Right lobe of liver (tissue), 6 donors: ENCODE results near the gene LAMA1. TPM values are rescaled to one million over a fixed set of nuclear protein-coding genes. Genes with fewer than 3 reads are reported as not detected.

Experiments
- ATAC-seq, 4 donors: fragments of 200-7000 bp; cut with Tn5 transposase; one replicate each; pipeline ENCODE4 v1.9.1; 2020; ENCODE audit warnings: mild to moderate bottlenecking in 4 of 4, moderate library complexity in 4 of 4
- DNase-seq, 3 donors: peaks; one replicate each; pipeline ENCODE4 v3.0.0-alpha.2; 2020
- H3K27ac ChIP-seq, 3 donors: fragments of 200-600 bp; one replicate each; pipeline ENCODE4 v1.8.0; 2022
- H3K27me3 ChIP-seq, 2 donors: fragments of 200-600 bp; one replicate each; pipeline ENCODE4 v1.8.0; 2022
- H3K36me3 ChIP-seq, 4 donors: fragments of 200-600 bp; sonication (generic) in 1 of 4; one replicate each; pipeline versions ENCODE4 v1.5.1 to v1.8.0; 2017 to 2022; ENCODE audit warnings: control low read depth in 1 of 4
- H3K4me1 ChIP-seq, 4 donors: fragments of 200-600 bp; sonication (generic) in 1 of 4; one replicate each; pipeline versions ENCODE4 v1.5.1 to v1.8.0; 2017 to 2022; ENCODE audit warnings: control low read depth in 1 of 4
- H3K4me3 ChIP-seq, 3 donors: fragments of 200-600 bp; one replicate each; pipeline ENCODE4 v1.8.0; 2022
- H3K9me3 ChIP-seq, 4 donors: fragments of 200-600 bp; sonication (generic) in 1 of 4; one replicate each; pipeline versions ENCODE4 v1.5.1 to v1.8.0; 2017 to 2022; ENCODE audit warnings: control low read depth in 1 of 4
- CTCF ChIP-seq, 4 donors: fragments of 200-600 bp in 3 of 4; fragments of 450-650 bp in 1 of 4; IDR thresholded peaks; one replicate each; pipeline versions ENCODE4 v1.5.1 to v1.8.0; 2016 to 2022; ENCODE audit warnings: antibody characterized with exemption in 4 of 4, mild to moderate bottlenecking in 2 of 4
- POLR2A ChIP-seq: fragments of 450-650 bp; IDR thresholded peaks from one replicate; pipeline ENCODE4 v1.6.1; 2017; ENCODE audit warnings: antibody characterized with exemption, mild to moderate bottlenecking
- WGBS: methylation state at CpG from one replicate; pipeline ENCODE4 v1.1.6; 2018; ENCODE audit warnings: low coverage, low lambda C conversion rate; ENCODE audit not compliant: insufficient coverage; ENCODE audit errors: missing lambda C conversion rate; 5-methylcytosine and 5-hydroxymethylcytosine counted together
- intact Hi-C, 2 donors: fragments of 100-400 bp; cut with DNase I; formaldehyde crosslinking; loops; one replicate each; pipeline versions ENCODE4 v1.11.2 to v1.14.1; 2022
- total RNA-seq, 6 experiments: library from RNA; depleted of rRNA in 2 of 6; stranded (reverse); fragments of >200 nt in 2 of 6; fragmentation: NEBNext Ultra II Directional in 3 of 6; extraction: Animal tissue kit (Norgen Biotek cat#: 25700) in 3 of 6; gene quantifications; one replicate each; pipeline versions ENCODE4 v1.1.0 to v1.2.4, GENCODE V29; 2016 to 2023
- donor health status: DM: no; HTN: yes; CAD: no.
- donor health status: DM: no; HTN: no; CAD: no.
- donor health status: DM: no; HTN: no; CAD: no.
- donor health status: DM: no; HTN: yes; CAD: no.
- donor health status: DM: no; HTN: yes; CAD: no.

Gene LAMA1
- total RNA-seq, 6 experiments from 2014 or later, result 0.06 to 0.56 (median 0.29) TPM

GRCh38 chr18:7116001-7116730, 1.4 kb downstream of the LAMA1 start:
- Histone ChIP-seq H3K27ac (no peak overlapping the region), H3K4me1 (peaks cover 0 to 14% (median 0%) of the 10 kb centered on the region in 4 donors), H3K4me3 (peak overlapping the region in 2 of 3 donors; percentile 18 to 40), H3K9me3 (no peaks in the 10 kb centered on the region), H3K27me3 (peaks cover 0 to 15% of the 10 kb centered on the region in 2 donors), H3K36me3 (no peaks in the 10 kb centered on the region)
- TF ChIP-seq CTCF (IDR thresholded peaks at IDR 0.05), result no peak
- no peak for TF ChIP-seq POLR2A
- WGBS, result 5% methylated on average over 20 of the region's 24 CpGs
- intact Hi-C loops, result no loop called here
- DNase-seq (no peak), ATAC-seq (no peak)

GRCh38 chr18:7112936-7113335, 4.7 kb downstream of the LAMA1 start:
- 55% methylated on average over 3 of the region's 3 CpGs for WGBS
- no peaks in the 10 kb centered on the region for H3K9me3 ChIP-seq
- H3K36me3 ChIP-seq, result no peaks in the 10 kb centered on the region
- DNase-seq (no peak), ATAC-seq (no peak)
- intact Hi-C loops, result no loop called here
- TF ChIP-seq CTCF (IDR thresholded peaks at IDR 0.05) (no peak), POLR2A (no peak)
- H3K27me3 ChIP-seq, result peaks cover 0 to 15% of the 10 kb centered on the region in 2 donors
- peaks cover 0 to 14% (median 0%) of the 10 kb centered on the region in 4 donors for H3K4me1 ChIP-seq
- H3K4me3 ChIP-seq, result no peak overlapping the region
- H3K27ac ChIP-seq, result no peak overlapping the region

- no peak for ATAC-seq
- no peaks in the 10 kb centered on the region for H3K9me3 ChIP-seq
- intact Hi-C loops, result no loop called here
- WGBS, result 40% methylated on average over 2 of the region's 2 CpGs
- H3K27ac ChIP-seq, result no peak overlapping the region
- no peaks in the 10 kb centered on the region for H3K36me3 ChIP-seq
- no peak for TF ChIP-seq POLR2A
- H3K4me3 ChIP-seq, result no peak overlapping the region
- no peak for DNase-seq
- H3K27me3 ChIP-seq, result peaks cover 0 to 8% of the 10 kb centered on the region in 2 donors
- H3K4me1 ChIP-seq, result no peaks in the 10 kb centered on the region
Observed at GRCh38 chr18:7111134-7111533, 6.5 kb downstream of the LAMA1 start.

- no peaks in the 10 kb centered on the region for H3K36me3 ChIP-seq
- no peak for ATAC-seq
- H3K4me3 ChIP-seq, result no peak overlapping the region
- no peaks in the 10 kb centered on the region for H3K27me3 ChIP-seq
- no peaks in the 10 kb centered on the region for H3K4me1 ChIP-seq
- no peak overlapping the region for H3K27ac ChIP-seq
- no peak for DNase-seq
- intact Hi-C loops, result no loop called here
- 37% methylated on average over 3 of the region's 5 CpGs for WGBS
- TF ChIP-seq POLR2A, result no peak
- no peak for TF ChIP-seq CTCF (IDR thresholded peaks at IDR 0.05)
- no peaks in the 10 kb centered on the region for H3K9me3 ChIP-seq
Observed at GRCh38 chr18:7105943-7106342, 11.7 kb downstream of the LAMA1 start.

GRCh38 chr18:7105268-7105667, 12.3 kb downstream of the LAMA1 start:
- Histone ChIP-seq H3K36me3 (no peaks in the 10 kb centered on the region), H3K27me3 (no peaks in the 10 kb centered on the region), H3K4me3 (no peak overlapping the region), H3K4me1 (no peaks in the 10 kb centered on the region), H3K27ac (no peak overlapping the region), H3K9me3 (no peaks in the 10 kb centered on the region)
- DNase-seq, result no peak
- ATAC-seq, result no peak
- no peak for TF ChIP-seq POLR2A
- WGBS, result 71% methylated on average over 7 of the region's 7 CpGs
- intact Hi-C loops, result no loop called here
